NB4 (cell line): ENCODE results near the gene TMEM135.

ENCODE experiments used
- POLR2A ChIP-seq: IDR thresholded peaks from 2 replicates; pipeline ENCODE4 v1.6.1; 2011; ENCODE audit warnings: mild to moderate bottlenecking; ENCODE audit not compliant: insufficient read length; ENCODE audit errors: extremely low read depth
- TF ChIP-seq, protein P1 (sequence below): IDR thresholded peaks from one replicate; pipeline ENCODE4 v1.5.1; 2012; ENCODE audit warnings: low read depth, low read length
- TF ChIP-seq, protein P2 (sequence below): IDR thresholded peaks from 2 replicates; pipeline ENCODE4 v1.6.1; 2011; ENCODE audit warnings: low read depth, low read length

DNA sequence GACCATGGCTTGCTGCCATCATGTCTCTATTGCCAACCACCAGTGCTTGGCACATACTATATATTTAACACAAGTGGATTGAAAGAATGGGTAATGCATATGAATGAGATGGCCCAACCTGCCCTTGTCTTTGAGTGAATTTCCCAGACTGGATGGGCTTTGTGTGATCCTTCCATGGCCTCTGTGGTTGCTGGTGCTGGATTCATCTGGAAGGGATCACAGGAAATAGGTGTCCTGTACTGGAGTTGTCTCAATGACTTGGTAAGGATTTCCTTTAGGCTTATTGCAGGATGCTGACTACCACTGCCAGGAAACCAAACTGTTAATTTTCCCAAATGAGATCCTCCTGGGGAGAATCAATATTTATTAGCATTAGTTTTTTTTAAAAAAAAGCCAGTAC is 328.6 kb downstream of the TMEM135 start:
- TF ChIP-seq, protein P1, sequence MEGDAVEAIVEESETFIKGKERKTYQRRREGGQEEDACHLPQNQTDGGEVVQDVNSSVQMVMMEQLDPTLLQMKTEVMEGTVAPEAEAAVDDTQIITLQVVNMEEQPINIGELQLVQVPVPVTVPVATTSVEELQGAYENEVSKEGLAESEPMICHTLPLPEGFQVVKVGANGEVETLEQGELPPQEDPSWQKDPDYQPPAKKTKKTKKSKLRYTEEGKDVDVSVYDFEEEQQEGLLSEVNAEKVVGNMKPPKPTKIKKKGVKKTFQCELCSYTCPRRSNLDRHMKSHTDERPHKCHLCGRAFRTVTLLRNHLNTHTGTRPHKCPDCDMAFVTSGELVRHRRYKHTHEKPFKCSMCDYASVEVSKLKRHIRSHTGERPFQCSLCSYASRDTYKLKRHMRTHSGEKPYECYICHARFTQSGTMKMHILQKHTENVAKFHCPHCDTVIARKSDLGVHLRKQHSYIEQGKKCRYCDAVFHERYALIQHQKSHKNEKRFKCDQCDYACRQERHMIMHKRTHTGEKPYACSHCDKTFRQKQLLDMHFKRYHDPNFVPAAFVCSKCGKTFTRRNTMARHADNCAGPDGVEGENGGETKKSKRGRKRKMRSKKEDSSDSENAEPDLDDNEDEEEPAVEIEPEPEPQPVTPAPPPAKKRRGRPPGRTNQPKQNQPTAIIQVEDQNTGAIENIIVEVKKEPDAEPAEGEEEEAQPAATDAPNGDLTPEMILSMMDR: no peak
- TF ChIP-seq POLR2A: no peak
- TF ChIP-seq, protein P2, sequence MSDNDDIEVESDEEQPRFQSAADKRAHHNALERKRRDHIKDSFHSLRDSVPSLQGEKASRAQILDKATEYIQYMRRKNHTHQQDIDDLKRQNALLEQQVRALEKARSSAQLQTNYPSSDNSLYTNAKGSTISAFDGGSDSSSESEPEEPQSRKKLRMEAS: no peak
